Adrenal gland (tissue), 12 donors: Measurements from ENCODE around the gene TMCC1. TPM values are rescaled to one million over a fixed set of nuclear protein-coding genes. Genes with fewer than 3 reads are reported as not detected.

ENCODE experiments used
- DNase-seq, 7 donors: peaks; one replicate each; pipeline ENCODE4 v3.0.0-alpha.2; 2019 to 2020
- H3K27ac ChIP-seq, 5 donors: fragments of 200-600 bp; sonication (generic) in 4 of 5; 1 replicate in 3 of 5; 2 replicates in 2 of 5; pipeline versions ENCODE4 v1.5.1 to v1.8.0; 2016 to 2020; ENCODE audit warnings: mild to moderate bottlenecking in 1 of 5
- H3K27me3 ChIP-seq: fragments of 200-600 bp; 2 replicates; pipeline ENCODE4 v1.8.0; 2021
- H3K36me3 ChIP-seq, 2 donors: fragments of 200-600 bp; replicated peaks in 1 of 2; 1 replicate in 1 of 2; 2 replicates in 1 of 2; pipeline versions ENCODE4 v1.5.1 to v1.8.0; 2018 to 2022
- H3K4me1 ChIP-seq, 2 donors: fragments of 200-600 bp; replicated peaks in 1 of 2; 1 replicate in 1 of 2; 2 replicates in 1 of 2; pipeline versions ENCODE4 v1.5.1 to v1.8.0; 2018 to 2021
- H3K4me3 ChIP-seq, 4 donors: fragments of 200-600 bp; sonication (generic) in 3 of 4; one replicate each; pipeline ENCODE4 v1.5.1; 2016 to 2018
- H3K9me3 ChIP-seq, 3 donors: fragments of 200-600 bp; sonication (generic) in 1 of 3; replicated peaks in 1 of 3; 1 replicate in 2 of 3; 2 replicates in 1 of 3; pipeline versions ENCODE4 v1.5.1 to v1.8.0; 2016 to 2021
- POLR2A ChIP-seq, 2 donors: fragments of 450-650 bp; IDR thresholded peaks; one replicate each; pipeline ENCODE4 v1.6.1; 2017; ENCODE audit warnings: antibody characterized with exemption in 2 of 2, mild to moderate bottlenecking in 2 of 2, moderate library complexity in 1 of 2
- WGBS, 4 donors: extraction: QIAGEN DNeasy Blood & Tissue Kit in 2 of 4; methylation state at CpG; one replicate each; pipeline versions ENCODE4 v1.1.5 to v1.1.7; 2013 to 2017; 5-methylcytosine and 5-hydroxymethylcytosine counted together
- intact Hi-C, 2 donors: fragments of 100-400 bp; cut with DNase I; formaldehyde crosslinking; loops; one replicate each; pipeline versions ENCODE4 v1.14.1 to v1.15.0; 2022 to 2023
- polyA plus RNA-seq, 3 donors: library from polyadenylated mRNA; stranded (reverse); fragments of 200-250 nt in 2 of 3; fragments of 350-450 nt in 1 of 3; fragmentation: Illumina TruSeq in 1 of 3; extraction: RNeasy Lipid Tissue Mini Kit (QIAGEN cat#74804) in 1 of 3; gene quantifications; one replicate each; pipeline ENCODE4 v1.2.3, GENCODE V29; 2013 to 2014
- total RNA-seq, 9 donors: library from RNA; depleted of rRNA in 4 of 9; stranded (reverse); fragments of >200 nt in 4 of 9; fragments of 120-200 nt in 1 of 9; fragmentation: NEBNext Ultra II Directional in 1 of 9; extraction: Animal tissue kit (Norgen Biotek cat#: 25700) in 1 of 9; gene quantifications; one replicate each; pipeline versions ENCODE4 v1.1.0 to v1.2.4, GENCODE V29; 2013 to 2023
- TF ChIP-seq, protein P1 (sequence below), 6 experiments: fragments of 450-650 bp in 4 of 6; fragments of 200-600 bp in 2 of 6; sonication (generic) in 1 of 6; IDR thresholded peaks; 1 replicate in 5 of 6; 2 replicates in 1 of 6; pipeline versions ENCODE4 v1.5.1 to v1.8.0; 2016 to 2021; ENCODE audit warnings: antibody characterized with exemption in 6 of 6, mild to moderate bottlenecking in 2 of 6, moderate library complexity in 1 of 6
- donor health status: healthy with polysubstance abuse.
- donor health status: Bipolar disorder and iron deficiency.
- donor health status: DM: yes; HTN: yes; CAD: no.
- donor health status: DM: no; HTN: no; CAD: no.
- donor health status: DM: no; HTN: no; CAD: no.
- donor health status: DM: yes; HTN: yes; CAD: no.

Gene TMCC1
- total and polyA plus RNA-seq, 12 donors: 6.3 to 141 (median 22.9) TPM

DNA sequence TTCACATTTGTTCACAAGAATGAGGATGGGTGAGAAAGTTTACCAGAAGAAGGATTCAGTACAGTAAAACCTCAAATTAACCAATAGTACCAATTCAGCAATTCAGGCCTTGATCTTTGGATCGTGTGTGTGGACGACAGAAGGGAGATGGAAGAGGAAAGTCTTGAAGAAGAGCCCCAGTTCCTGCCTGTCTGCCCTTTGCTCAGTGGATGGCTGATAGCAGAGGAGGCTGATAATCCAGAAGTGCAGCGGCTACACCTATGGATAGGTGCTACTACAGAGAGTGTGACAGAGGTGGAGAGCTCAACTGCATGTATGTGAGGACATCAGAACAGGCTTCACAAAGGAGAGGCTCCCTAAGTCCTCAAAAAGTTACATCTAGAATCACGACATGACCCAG lies 257.9 kb downstream of the TMCC1 start:
- 80 to 94% (median 89%) methylated on average over 4 of the region's 4 CpGs for WGBS, 4 donors
- Histone ChIP-seq H3K27ac (no peak overlapping the region), H3K4me1 (no peaks in the 10 kb centered on the region), H3K9me3 (no peaks in the 10 kb centered on the region), H3K4me3 (no peak overlapping the region), H3K36me3 (no peaks in the 10 kb centered on the region), H3K27me3 (no peaks in the 10 kb centered on the region)
- TF ChIP-seq POLR2A (IDR thresholded peaks at IDR 0.05): no peak
- intact Hi-C loops: no loop called here
- DNase-seq: no peak

DNA sequence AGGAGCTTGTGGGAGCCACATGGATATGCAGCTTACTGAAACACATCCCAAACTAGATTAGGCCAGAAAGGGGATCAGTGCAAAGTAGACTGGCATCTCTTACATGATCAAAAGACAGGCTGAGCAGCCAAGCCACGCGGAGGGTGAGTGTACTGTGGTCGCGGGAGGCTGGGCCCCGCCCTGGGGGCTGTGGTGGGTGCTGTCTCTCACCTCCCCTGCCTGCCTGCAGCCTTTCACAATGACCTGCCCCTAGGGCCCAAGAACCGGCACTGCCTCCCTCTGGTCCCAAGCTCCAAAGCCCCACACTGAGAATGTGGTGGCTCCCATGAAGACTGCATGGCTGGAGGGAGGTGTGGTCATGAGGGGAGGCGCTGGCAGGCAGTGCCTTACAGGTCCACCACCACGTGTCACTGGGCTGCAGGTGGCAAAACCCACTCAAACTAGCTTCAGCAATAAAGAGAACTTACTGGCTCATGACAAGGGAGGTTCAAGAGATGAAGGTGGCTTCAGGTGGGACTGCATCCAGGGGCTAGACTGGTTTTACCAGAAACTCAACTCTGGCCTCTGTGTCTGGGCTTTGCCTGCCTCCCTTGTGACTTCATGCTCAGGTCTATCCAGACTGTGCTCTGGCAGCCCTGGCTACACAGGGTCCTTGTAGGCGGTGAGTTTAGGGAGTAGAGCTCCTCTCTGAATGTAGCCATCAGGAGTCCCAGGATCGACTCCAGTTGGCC lies 259.6 kb downstream of the TMCC1 start:
- Histone ChIP-seq H3K27me3 (no peaks in the 10 kb centered on the region), H3K4me3 (no peak overlapping the region), H3K4me1 (no peaks in the 10 kb centered on the region), H3K36me3 (no peaks in the 10 kb centered on the region), H3K9me3 (no peaks in the 10 kb centered on the region), H3K27ac (no peak overlapping the region)
- intact Hi-C loops: no loop called here
- no peak for TF ChIP-seq POLR2A (IDR thresholded peaks at IDR 0.05)
- TF ChIP-seq, protein P1, sequence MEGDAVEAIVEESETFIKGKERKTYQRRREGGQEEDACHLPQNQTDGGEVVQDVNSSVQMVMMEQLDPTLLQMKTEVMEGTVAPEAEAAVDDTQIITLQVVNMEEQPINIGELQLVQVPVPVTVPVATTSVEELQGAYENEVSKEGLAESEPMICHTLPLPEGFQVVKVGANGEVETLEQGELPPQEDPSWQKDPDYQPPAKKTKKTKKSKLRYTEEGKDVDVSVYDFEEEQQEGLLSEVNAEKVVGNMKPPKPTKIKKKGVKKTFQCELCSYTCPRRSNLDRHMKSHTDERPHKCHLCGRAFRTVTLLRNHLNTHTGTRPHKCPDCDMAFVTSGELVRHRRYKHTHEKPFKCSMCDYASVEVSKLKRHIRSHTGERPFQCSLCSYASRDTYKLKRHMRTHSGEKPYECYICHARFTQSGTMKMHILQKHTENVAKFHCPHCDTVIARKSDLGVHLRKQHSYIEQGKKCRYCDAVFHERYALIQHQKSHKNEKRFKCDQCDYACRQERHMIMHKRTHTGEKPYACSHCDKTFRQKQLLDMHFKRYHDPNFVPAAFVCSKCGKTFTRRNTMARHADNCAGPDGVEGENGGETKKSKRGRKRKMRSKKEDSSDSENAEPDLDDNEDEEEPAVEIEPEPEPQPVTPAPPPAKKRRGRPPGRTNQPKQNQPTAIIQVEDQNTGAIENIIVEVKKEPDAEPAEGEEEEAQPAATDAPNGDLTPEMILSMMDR (IDR thresholded peaks at IDR 0.05): no peak
- WGBS, 4 donors: 88 to 98% (median 92%) methylated on average over 7 to 10 of the region's 10 CpGs
- no peak for DNase-seq

DNA sequence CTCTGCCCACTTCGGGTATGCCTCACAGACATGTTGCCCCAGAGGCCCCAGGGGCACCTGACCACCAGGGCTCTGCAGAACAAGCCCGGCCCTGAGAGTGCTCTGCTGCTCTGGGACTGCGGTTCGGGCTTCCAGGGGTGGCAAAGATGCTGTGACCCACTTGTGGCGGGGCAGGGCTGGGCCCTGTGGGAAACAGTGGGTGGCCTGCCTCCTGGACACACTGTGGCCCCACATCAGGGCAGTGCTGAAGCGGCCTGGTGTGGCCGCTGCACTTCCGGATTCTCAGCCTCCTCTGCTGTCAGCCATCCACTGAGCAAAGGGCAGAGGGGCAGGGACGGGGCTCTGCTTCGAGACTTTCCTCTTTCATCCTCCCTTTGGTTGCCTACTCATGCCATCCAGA lies 260.5 kb downstream of the TMCC1 start:
- intact Hi-C loops: no loop called here
- Histone ChIP-seq H3K36me3 (no peaks in the 10 kb centered on the region), H3K4me3 (no peak overlapping the region), H3K27ac (no peak overlapping the region), H3K27me3 (no peaks in the 10 kb centered on the region), H3K4me1 (peaks cover 1 to 4% of the 10 kb centered on the region in 2 donors), H3K9me3 (no peaks in the 10 kb centered on the region)
- 83 to 98% (median 92%) methylated on average over 4 to 10 of the region's 10 CpGs for WGBS, 4 donors
- TF ChIP-seq, protein P1 (IDR thresholded peaks at IDR 0.05): no peak
- TF ChIP-seq POLR2A (IDR thresholded peaks at IDR 0.05): no peak
- no peak for DNase-seq

DNA sequence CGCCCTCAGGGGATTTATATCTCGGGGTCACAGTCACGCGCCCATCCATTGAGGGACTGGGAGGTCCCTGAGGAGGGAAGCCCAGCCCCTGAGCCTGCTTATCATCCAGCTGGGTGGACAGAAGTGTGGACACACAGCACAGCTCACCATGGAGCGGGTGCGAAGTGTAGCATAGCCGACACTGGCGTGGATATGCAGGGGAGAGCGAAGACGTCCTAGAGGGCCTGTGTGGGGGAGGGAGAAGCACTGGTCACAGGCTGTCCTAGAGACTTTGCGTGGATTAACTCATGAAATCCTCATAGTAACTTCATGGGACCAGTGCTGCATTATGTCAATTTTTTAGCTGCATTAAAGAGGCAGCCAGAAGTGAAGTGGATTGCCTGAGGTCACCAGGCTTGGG lies 261.0 kb downstream of the TMCC1 start:
- no peak overlapping the region for H3K27ac ChIP-seq
- no peak for DNase-seq
- 93 to 96% (median 93%) methylated on average over 10 to 11 of the region's 11 CpGs for WGBS, 4 donors
- intact Hi-C loops: no loop called here
- H3K9me3 ChIP-seq: no peaks in the 10 kb centered on the region
- peaks cover 4 to 5% of the 10 kb centered on the region in 2 donors for H3K4me1 ChIP-seq
- TF ChIP-seq, protein P1 (IDR thresholded peaks at IDR 0.05): no peak
- TF ChIP-seq POLR2A (IDR thresholded peaks at IDR 0.05): no peak
- H3K27me3 ChIP-seq: no peaks in the 10 kb centered on the region
- no peak overlapping the region for H3K4me3 ChIP-seq
- H3K36me3 ChIP-seq: no peaks in the 10 kb centered on the region

DNA sequence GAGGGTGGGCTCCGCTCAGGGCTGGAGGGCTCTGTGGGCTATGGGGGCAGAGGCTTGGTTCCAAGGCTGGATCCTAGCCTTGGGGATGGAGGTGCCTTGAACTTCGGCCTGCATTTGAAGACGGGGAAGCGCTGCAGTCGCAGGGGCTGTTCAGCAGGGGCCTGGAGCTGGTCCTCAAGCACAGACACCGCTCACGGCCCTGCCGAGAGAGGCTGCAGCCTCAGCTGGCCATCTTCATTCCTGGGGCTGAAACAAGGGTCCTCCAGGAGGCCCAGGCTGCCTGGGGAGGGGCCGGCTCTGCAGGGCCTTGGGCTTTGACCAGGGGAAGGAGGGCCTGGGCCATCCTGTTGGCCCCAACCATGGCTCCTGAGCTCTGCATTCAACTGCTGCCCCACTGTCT lies 261.5 kb downstream of the TMCC1 start:
- intact Hi-C loops: no loop called here
- no peak for DNase-seq

More for the DNA sequence above, 261.5 kb downstream of the TMCC1 start:
- 89 to 92% (median 91%) methylated on average over 7 to 9 of the region's 9 CpGs for WGBS, 4 donors
- H3K27me3 ChIP-seq: no peaks in the 10 kb centered on the region
- H3K27ac ChIP-seq: no peak overlapping the region
- TF ChIP-seq POLR2A (IDR thresholded peaks at IDR 0.05): no peak
- H3K4me3 ChIP-seq: no peak overlapping the region
- H3K4me1 ChIP-seq: peaks cover 4 to 8% of the 10 kb centered on the region in 2 donors
- H3K36me3 ChIP-seq: no peaks in the 10 kb centered on the region
- no peaks in the 10 kb centered on the region for H3K9me3 ChIP-seq
